ENCODE measurements around the gene FDXR.

- TF ChIP-seq CTCF (IDR thresholded peaks at IDR 0.05; ENCODE audit: insufficient read depth, low read depth, low read length) (no peak), EZH2 (IDR thresholded peaks at IDR 0.05; ENCODE audit: insufficient read depth, low read length) (no peak)
Observed at GRCh38 chr17:74877592-74878548, 5.1 kb upstream of the FDXR start.

All from astrocyte (in vitro differentiated cells and primary cell).